ENCODE data around the gene GINS3.

- TF ChIP-seq CTCF (IDR thresholded peaks at IDR 0.05) (no peak), POLR2A (IDR thresholded peaks at IDR 0.05) (no peak)
Measured at GRCh38 chr16:58421529-58421928, 29.3 kb downstream of the GINS3 start.

Data from uterus (tissue), 2 donors.